ENCODE measurements around the gene CCL5. TPM values are rescaled to one million over a fixed set of nuclear protein-coding genes. Genes with fewer than 3 reads are reported as not detected.

Gene CCL5
- polyA plus RNA-seq, 2 of the 4 experiments (the other 2 are of a cell fraction), result 0.12 to 0.31 TPM

DNA sequence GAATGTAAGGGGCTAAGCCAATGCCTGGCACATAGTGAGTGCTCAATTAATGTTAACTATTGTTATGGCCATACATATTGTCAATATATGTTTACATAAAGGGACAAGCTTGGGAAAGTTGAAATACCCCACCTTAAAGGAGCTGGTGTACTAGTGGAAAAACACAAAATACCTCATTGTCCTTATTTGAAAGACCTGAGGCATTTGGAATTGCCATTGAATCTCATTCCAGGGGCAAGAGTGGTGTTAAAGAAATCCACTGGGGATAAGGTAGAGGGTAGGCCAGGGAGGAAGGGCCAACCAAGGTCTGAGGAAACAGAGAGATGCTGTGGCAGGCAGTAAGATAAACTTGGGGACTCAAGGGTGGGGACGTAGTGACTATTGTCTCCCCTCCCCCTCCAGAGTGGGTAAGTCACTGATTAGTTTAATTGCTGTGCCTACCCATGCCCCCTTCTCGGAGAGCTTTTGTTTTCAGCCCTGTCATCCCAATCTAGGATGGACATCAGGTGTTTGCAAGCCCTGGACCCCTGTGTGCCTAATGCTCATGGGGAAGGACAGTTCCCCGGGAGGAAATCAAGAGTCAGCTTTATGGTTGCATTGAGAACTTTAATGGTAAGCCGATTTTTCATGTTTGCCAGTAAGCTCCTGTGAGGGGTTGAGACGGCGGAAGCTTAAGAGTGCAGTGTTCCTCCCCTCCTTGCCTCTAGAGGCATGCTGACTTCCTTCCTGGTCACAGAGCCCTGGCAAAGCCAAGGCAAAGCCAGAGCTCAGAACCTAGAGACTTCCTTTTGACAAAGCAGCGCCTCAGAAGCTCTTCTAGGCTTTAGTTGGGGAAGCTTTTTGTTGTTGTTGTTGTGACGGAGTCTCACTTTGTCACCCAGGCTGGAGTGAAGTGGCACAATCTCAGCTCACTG, 9.0 kb downstream of the CCL5 start:
- Histone ChIP-seq H3K4me1 (peaks cover 4% of the 10 kb centered on the region; the same call in 2 of the 3 replicates), H3K4me3 (no peak overlapping the region), H3K9me3 (no peaks in the 10 kb centered on the region), H3K4me2 (no peak overlapping the region), H3K27ac (no peak overlapping the region)
- no peak for FAIRE-seq
- peak in 1 of 2 experiments; percentile 61; a peak in 3 of 6 replicates for ATAC-seq
- 76% methylated on average over 8 of the region's 8 CpGs for WGBS (ENCODE audit: missing lambda C conversion rate)
- ChIA-PET CTCF (interaction anchor here (0.6 to 1.9 kb wide), 14 partner anchors 8 to 277 kb away, joined by 3 to 8 read pairs (median 3); partner anchors contain the start of gene CCL5), POLR2A (no interaction called here)
- DNase-seq (ENCODE audit: low read depth in 1 of 2, low spot score in 1 of 2), result no peak
- TF ChIP-seq HDAC2 (IDR thresholded peaks at IDR 0.05) (no peak), ESRRA (IDR thresholded peaks at IDR 0.05; ENCODE audit: borderline replicate concordance, low read length) (no peak), HMGXB4 (CRISPR knock-in tag; IDR thresholded peaks at IDR 0.05; ENCODE audit: borderline replicate concordance) (no peak), HOXB5 (CRISPR knock-in tag; IDR thresholded peaks at IDR 0.05) (no peak), EHF (CRISPR knock-in tag; IDR thresholded peaks at IDR 0.05) (no peak), CHD2 (IDR thresholded peaks at IDR 0.05; ENCODE audit: low read length, partially characterized antibody) (no peak)

GRCh38 chr17:35868737-35869136, 11.4 kb downstream of the CCL5 start, which contains the start of gene HEATR9:
TSS of gene HEATR9 (minus strand) at chr17:35868891. CDS start at chr17:35868742, 149 bp downstream.
- 58% methylated on average over 3 of the region's 3 CpGs for WGBS (ENCODE audit: missing lambda C conversion rate)
- ChIA-PET POLR2A (no interaction called here), CTCF (interaction anchor here (0.8 to 2.4 kb wide), 3 partner anchors 8 to 19 kb away, joined by 3 to 9 read pairs (median 5); no protein-coding TSS in a partner anchor)
- ATAC-seq, result no peak
- Histone ChIP-seq H3K4me1 (peaks cover 9% of the 10 kb centered on the region; the same call in 2 of the 3 replicates), H3K4me3 (no peak within 1 kb of the TSS), H3K27ac (no peak within 1 kb of the TSS), H3K9me3 (no peaks in the 10 kb centered on the region), H3K4me2 (no peak within 1 kb of the TSS)
- DNase-seq (ENCODE audit: low read depth in 1 of 2, low spot score in 1 of 2), result no peak
- FAIRE-seq, result no peak
- no peak for TF ChIP-seq ESRRA (IDR thresholded peaks at IDR 0.05; ENCODE audit: borderline replicate concordance, low read length)
- TF ChIP-seq BCL3 (IDR thresholded peaks at IDR 0.05), result no peak
- TF ChIP-seq HDAC2 (IDR thresholded peaks at IDR 0.05), result no peak
- no peak for TF ChIP-seq EP300 (IDR thresholded peaks at IDR 0.05)
- TF ChIP-seq PBX3 (IDR thresholded peaks at IDR 0.05), result no peak
- no peak for TF ChIP-seq MAZ (IDR thresholded peaks at IDR 0.05; ENCODE audit: borderline replicate concordance, low read depth, low read length)
- TF ChIP-seq, protein P1, sequence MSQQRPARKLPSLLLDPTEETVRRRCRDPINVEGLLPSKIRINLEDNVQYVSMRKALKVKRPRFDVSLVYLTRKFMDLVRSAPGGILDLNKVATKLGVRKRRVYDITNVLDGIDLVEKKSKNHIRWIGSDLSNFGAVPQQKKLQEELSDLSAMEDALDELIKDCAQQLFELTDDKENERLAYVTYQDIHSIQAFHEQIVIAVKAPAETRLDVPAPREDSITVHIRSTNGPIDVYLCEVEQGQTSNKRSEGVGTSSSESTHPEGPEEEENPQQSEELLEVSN (IDR thresholded peaks at IDR 0.05; ENCODE audit: borderline replicate concordance, low read depth), result no peak
- no peak for TF ChIP-seq MAX (IDR thresholded peaks at IDR 0.05)
- TF ChIP-seq ZFP36 (IDR thresholded peaks at IDR 0.05; ENCODE audit: borderline replicate concordance, partially characterized antibody), result no peak
- TF ChIP-seq ZNF302 (CRISPR knock-in tag; IDR thresholded peaks at IDR 0.05), result no peak
- TF ChIP-seq KDM5A (IDR thresholded peaks at IDR 0.05), result no peak
- no peak for TF ChIP-seq RAD21 (conservative IDR thresholded peaks at IDR 0.05 in 1 of 2, IDR thresholded peaks at IDR 0.05 in 1 of 2)
- TF ChIP-seq POLR2AphosphoS2 (conservative IDR thresholded peaks at IDR 0.05; ENCODE audit: low read length), result no peak

All from A549 (cell line).